Central memory CD8-positive, alpha-beta T cell (primary cell): Measurements from ENCODE around the gene ZNF19.
A peak's percentile ranks its signal among the peaks of the same experiment; 100 is the strongest.

Experiments
- ATAC-seq: fragments of 150-1000 bp; cut with Tn5 transposase; replicated peaks from 2 replicates; pipeline ENCODE4 v1.10.0; 2022; ENCODE audit warnings: mild to moderate bottlenecking, moderate FRiP score, moderate number of reproducible peaks; ENCODE audit not compliant: poor library complexity, severe bottlenecking; ENCODE audit errors: extremely low read depth
- DNase-seq, 2 donors: peaks; one replicate each; pipeline ENCODE4 v3.0.0; 2021; ENCODE audit warnings: low spot score in 2 of 2
- H3K27ac Mint-ChIP-seq: one replicate; pipeline ENCODE4 v1.8.0; 2022; ENCODE audit warnings: low read depth, mild to moderate bottlenecking, moderate library complexity, mixed read lengths
- H3K27me3 Mint-ChIP-seq: one replicate; pipeline ENCODE4 v1.8.0; 2022; ENCODE audit warnings: mixed read lengths
- H3K36me3 Mint-ChIP-seq: one replicate; pipeline ENCODE4 v1.8.0; 2022; ENCODE audit warnings: mild to moderate bottlenecking, moderate library complexity, mixed read lengths; ENCODE audit not compliant: insufficient read depth
- H3K4me1 Mint-ChIP-seq: one replicate; pipeline ENCODE4 v1.8.0; 2022; ENCODE audit warnings: mixed read lengths
- H3K4me3 Mint-ChIP-seq: one replicate; pipeline ENCODE4 v1.8.0; 2022; ENCODE audit warnings: mild to moderate bottlenecking, moderate library complexity, mixed read lengths
- H3K9me3 Mint-ChIP-seq: one replicate; pipeline ENCODE4 v1.8.0; 2022; ENCODE audit warnings: mixed read lengths

The ZNF19 gene

GRCh38 chr16:71431176-71431575 lies 57.9 kb downstream of the ZNF19 start:
- Mint-ChIP-seq H3K27ac (no peak overlapping the region), H3K27me3 (peaks cover 69% of the 10 kb centered on the region), H3K36me3 (peaks cover 4% of the 10 kb centered on the region), H3K9me3 (no peaks in the 10 kb centered on the region), H3K4me1 (peaks cover 5% of the 10 kb centered on the region), H3K4me3 (no peak overlapping the region)
- no peak for ATAC-seq
- DNase-seq, result no peak

- H3K27me3 Mint-ChIP-seq, result peaks cover 69% of the 10 kb centered on the region
- no peak for ATAC-seq
- peaks cover 9% of the 10 kb centered on the region for H3K4me1 Mint-ChIP-seq
- H3K4me3 Mint-ChIP-seq, result no peak overlapping the region
- DNase-seq, result no peak
- peaks cover 4% of the 10 kb centered on the region for H3K36me3 Mint-ChIP-seq
- H3K27ac Mint-ChIP-seq, result no peak overlapping the region
- H3K9me3 Mint-ChIP-seq, result no peaks in the 10 kb centered on the region
Measured at GRCh38 chr16:71430744-71431143, 58.4 kb downstream of the ZNF19 start.

DNA sequence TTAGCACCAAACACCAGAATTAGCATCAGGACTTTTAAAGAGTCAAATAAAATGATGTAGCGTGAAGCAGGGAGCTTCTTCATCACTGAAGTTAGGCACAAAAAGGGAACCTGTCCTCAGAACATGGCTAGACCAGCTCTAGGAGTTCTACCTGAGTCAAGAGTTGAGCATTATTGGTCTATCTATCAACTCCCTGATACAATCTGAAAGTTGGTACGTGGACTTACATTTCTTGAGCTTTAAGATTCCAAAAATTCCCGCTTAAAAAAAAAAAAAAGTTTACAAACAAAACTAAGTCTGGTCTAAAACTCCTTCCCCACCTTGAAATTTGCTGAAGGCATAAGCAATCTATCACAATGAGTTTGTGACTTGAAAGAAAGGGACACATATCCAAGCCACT lies 59.5 kb downstream of the ZNF19 start:
- Mint-ChIP-seq H3K36me3 (peaks cover 4% of the 10 kb centered on the region), H3K27me3 (peaks cover 78% of the 10 kb centered on the region), H3K27ac (no peak overlapping the region), H3K4me3 (no peak overlapping the region), H3K9me3 (no peaks in the 10 kb centered on the region), H3K4me1 (peaks cover 10% of the 10 kb centered on the region)
- ATAC-seq (no peak), DNase-seq (no peak)

DNA sequence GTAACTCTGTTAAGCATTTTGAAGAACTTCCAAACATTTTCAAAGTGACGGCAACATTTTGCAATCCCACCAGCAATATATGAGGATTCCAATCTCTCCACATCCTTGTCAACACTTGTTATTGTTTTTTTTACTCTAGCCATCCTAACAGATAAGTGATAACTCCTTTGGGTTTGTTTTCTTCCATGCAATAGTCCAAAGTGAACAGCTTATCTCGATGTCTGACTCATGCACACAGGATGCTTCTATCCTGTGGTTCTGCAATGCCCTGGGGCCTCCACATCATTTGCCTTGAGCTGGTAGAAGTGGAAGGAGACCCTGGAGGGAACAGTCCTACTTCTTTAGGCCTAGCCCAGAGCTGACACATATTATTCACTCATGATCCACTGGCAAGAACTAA lies 60.2 kb downstream of the ZNF19 start:
- Mint-ChIP-seq H3K36me3 (peaks cover 4% of the 10 kb centered on the region), H3K4me1 (peaks cover 10% of the 10 kb centered on the region), H3K4me3 (no peak overlapping the region), H3K9me3 (no peaks in the 10 kb centered on the region), H3K27me3 (peaks cover 85% of the 10 kb centered on the region), H3K27ac (no peak overlapping the region)
- ATAC-seq, result no peak
- DNase-seq, result no peak

GRCh38 chr16:71428385-71428784 lies 60.7 kb downstream of the ZNF19 start:
- peaks cover 4% of the 10 kb centered on the region for H3K36me3 Mint-ChIP-seq
- peaks cover 10% of the 10 kb centered on the region for H3K4me1 Mint-ChIP-seq
- no peak for ATAC-seq
- H3K9me3 Mint-ChIP-seq, result no peaks in the 10 kb centered on the region
- no peak overlapping the region for H3K4me3 Mint-ChIP-seq
- no peak for DNase-seq
- H3K27me3 Mint-ChIP-seq, result peaks cover 90% of the 10 kb centered on the region
- H3K27ac Mint-ChIP-seq, result no peak overlapping the region

DNA sequence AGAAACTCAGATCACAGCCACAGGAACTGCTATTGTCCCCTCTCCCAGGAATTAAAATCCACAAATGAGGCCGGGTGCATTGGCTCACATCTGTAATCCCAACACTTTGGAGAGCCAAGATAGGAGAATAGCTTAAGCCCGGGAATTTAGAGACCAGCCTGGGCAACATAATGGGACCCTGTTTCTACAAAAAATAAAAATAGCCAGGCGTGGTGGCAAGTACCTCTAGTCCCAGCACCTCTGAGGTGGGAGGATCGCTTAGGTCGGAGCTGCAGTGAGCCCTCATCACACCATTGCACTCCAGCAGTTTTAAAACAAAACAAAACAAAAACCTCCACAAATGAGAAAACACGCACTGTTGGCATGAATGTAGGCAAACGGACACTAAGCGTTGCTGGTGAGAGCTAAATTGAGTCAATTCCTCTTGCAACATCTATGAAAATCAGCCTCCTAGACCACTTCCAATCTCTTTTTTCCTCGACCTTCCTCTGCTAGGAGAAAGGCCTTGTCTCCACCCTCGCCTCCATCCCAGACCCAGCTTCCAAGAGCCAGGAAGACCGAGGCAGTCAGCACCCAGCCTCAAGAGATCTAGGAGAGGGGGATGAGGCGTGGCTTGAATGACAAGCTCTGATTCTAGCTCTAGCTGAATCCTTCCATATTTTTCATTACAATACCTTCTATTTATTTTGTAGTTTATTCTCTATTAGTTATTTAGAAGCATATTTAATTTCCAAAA lies 62.1 kb downstream of the ZNF19 start:
- peaks cover 89% of the 10 kb centered on the region for H3K27me3 Mint-ChIP-seq

DNA sequence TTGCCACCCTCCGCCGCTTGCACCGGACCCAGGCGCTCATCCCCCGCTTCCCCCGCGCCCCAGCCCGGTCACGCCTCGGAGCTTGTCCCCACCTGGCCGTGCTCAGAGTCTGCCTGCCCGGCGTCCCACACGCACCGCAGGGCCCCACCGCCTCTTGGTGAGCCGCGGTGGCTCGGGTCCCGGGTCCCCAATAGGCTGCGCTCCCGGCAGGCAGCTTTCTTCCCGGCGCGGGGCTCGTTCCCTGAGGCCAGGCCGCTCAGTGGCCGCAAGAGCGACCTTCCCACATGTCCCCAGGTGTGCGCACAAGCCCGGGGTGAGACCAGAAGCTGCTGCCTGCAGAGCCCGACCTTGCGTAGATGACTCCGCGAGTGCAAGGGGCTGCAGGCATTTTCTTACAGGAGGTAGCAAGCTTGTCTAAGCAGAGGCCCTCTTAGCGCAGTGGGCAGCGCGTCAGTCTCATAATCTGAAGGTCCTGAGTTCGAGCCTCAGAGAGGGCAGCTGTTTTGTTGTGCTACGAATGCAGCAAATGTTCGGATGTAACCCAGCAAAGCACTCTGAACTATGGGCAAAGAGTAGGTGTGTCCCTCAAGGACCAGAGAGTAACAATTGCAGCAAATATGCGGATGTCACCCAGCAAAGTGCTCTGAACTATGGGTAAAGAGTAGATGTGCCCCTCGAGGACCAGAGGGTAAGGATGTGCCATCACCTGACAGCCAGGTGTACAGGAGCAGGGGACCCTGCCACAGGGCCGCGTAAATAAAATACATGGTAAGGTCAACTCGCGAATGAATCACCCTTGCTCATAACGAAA lies 62.9 kb downstream of the ZNF19 start:
- ATAC-seq (no peak), DNase-seq (no peak)
- H3K36me3 Mint-ChIP-seq, result peaks cover 4% of the 10 kb centered on the region
- no peak overlapping the region for H3K4me3 Mint-ChIP-seq
- H3K4me1 Mint-ChIP-seq, result peaks cover 10% of the 10 kb centered on the region
- H3K27ac Mint-ChIP-seq, result peak overlapping the region; percentile 72
- no peaks in the 10 kb centered on the region for H3K9me3 Mint-ChIP-seq
- H3K27me3 Mint-ChIP-seq, result peaks cover 82% of the 10 kb centered on the region

More for the DNA sequence above, 62.1 kb downstream of the ZNF19 start:
- Mint-ChIP-seq H3K36me3 (peaks cover 4% of the 10 kb centered on the region), H3K27ac (peak overlapping the region; percentile 72), H3K4me3 (no peak overlapping the region), H3K9me3 (no peaks in the 10 kb centered on the region), H3K4me1 (peaks cover 10% of the 10 kb centered on the region)
- DNase-seq (no peak), ATAC-seq (no peak)

DNA sequence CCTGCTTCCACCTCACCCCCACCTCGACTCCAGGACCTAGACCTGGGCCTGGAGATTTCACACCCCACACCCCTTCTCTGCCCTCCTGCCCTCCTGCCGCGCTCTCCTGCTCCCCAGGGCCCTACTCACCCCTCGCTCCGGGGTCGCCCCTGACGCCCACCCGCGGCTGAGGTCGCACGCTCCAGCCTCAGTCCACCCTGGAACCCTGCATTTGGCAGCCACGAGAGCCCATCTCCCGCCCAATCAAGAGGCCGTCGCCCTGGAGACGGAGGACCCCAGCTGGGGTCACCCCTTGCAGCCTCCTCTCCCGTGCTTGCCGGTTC lies 63.4 kb downstream of the ZNF19 start:
- Mint-ChIP-seq H3K9me3 (no peaks in the 10 kb centered on the region), H3K27ac (no peak overlapping the region), H3K27me3 (peaks cover 83% of the 10 kb centered on the region), H3K4me3 (no peak overlapping the region), H3K36me3 (peaks cover 4% of the 10 kb centered on the region), H3K4me1 (peaks cover 10% of the 10 kb centered on the region)
- DNase-seq, result no peak
- ATAC-seq, result no peak

GRCh38 chr16:71424626-71425025 lies 64.5 kb downstream of the ZNF19 start:
- ATAC-seq, result no peak
- no peak overlapping the region for H3K27ac Mint-ChIP-seq
- no peak for DNase-seq
- peaks cover 4% of the 10 kb centered on the region for H3K36me3 Mint-ChIP-seq
- H3K9me3 Mint-ChIP-seq, result no peaks in the 10 kb centered on the region
- H3K27me3 Mint-ChIP-seq, result peaks cover 83% of the 10 kb centered on the region
- peaks cover 10% of the 10 kb centered on the region for H3K4me1 Mint-ChIP-seq
- H3K4me3 Mint-ChIP-seq, result no peak overlapping the region

DNA sequence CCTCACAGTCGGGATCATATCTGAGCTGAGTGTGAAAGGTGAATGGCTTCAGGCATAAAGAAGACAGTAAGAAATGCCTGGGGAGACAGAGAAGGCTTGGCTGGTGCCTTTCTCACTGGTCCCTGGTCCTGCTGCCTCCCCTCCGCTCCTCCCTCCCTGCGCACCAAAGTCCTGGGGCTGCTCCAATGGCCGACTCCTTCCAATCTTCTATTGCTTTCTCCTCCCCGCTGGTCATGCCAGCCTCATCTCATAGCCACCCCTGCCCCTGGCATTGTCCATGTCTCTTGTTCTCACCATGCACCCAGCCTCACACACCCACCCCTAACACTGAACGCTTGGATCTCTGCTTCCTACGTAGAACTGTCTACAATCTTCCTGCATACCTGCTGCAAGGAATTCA lies 65.3 kb downstream of the ZNF19 start:
- Mint-ChIP-seq H3K9me3 (no peaks in the 10 kb centered on the region), H3K27me3 (peaks cover 84% of the 10 kb centered on the region), H3K4me3 (no peak overlapping the region), H3K4me1 (peaks cover 10% of the 10 kb centered on the region), H3K36me3 (peaks cover 4% of the 10 kb centered on the region), H3K27ac (no peak overlapping the region)
- no peak for DNase-seq
- no peak for ATAC-seq
